ENCODE results near the gene HPSE2. TPM values are rescaled to one million over a fixed set of nuclear protein-coding genes. Genes with fewer than 3 reads are reported as not detected.

Gene HPSE2
- polyA plus RNA-seq, 2 of the 4 experiments (the other 2 are of a cell fraction) = not detected

GRCh38 chr10:98474628-98475027 is 761.0 kb downstream of the HPSE2 start:
- H3K4me2 ChIP-seq = no peak overlapping the region
- no peaks in the 10 kb centered on the region for H3K9me3 ChIP-seq
- ATAC-seq (no peak), DNase-seq (ENCODE audit: low read depth in 1 of 2, low spot score in 1 of 2) (no peak), FAIRE-seq (no peak)
- no peaks in the 10 kb centered on the region for H3K4me1 ChIP-seq
- TF ChIP-seq SMC3 (IDR thresholded peaks at IDR 0.05) = no peak
- TF ChIP-seq POLR2A (IDR thresholded peaks at IDR 0.05; ENCODE audit: low read length) = no peak
- no peak for TF ChIP-seq NFE2L2 (conservative IDR thresholded peaks at IDR 0.05; ENCODE audit: low read length)
- no peak for TF ChIP-seq MAZ (IDR thresholded peaks at IDR 0.05; ENCODE audit: borderline replicate concordance, low read depth, low read length)
- no peak for TF ChIP-seq PHF8 (IDR thresholded peaks at IDR 0.05; ENCODE audit: borderline replicate concordance, low read depth)
- no peak for TF ChIP-seq JUN (IDR thresholded peaks at IDR 0.05)
- TF ChIP-seq TP53 (CRISPR knock-in tag; IDR thresholded peaks at IDR 0.05) = no peak
- no peak for TF ChIP-seq KDM5A (IDR thresholded peaks at IDR 0.05)
- TF ChIP-seq ATOH8 (CRISPR knock-in tag; IDR thresholded peaks at IDR 0.05; ENCODE audit: low read depth) = no peak
- TF ChIP-seq REST (IDR thresholded peaks at IDR 0.05) = no peak
- no peak for TF ChIP-seq FOSB (CRISPR knock-in tag; IDR thresholded peaks at IDR 0.05)
- TF ChIP-seq BHLHE40 (IDR thresholded peaks at IDR 0.05; ENCODE audit: low read depth, low read length) = no peak
- TF ChIP-seq BCL3 (IDR thresholded peaks at IDR 0.05) = no peak
- no peak overlapping the region for H3K4me3 ChIP-seq
- no peak overlapping the region for H3K27ac ChIP-seq
- ChIA-PET POLR2A (no interaction called here), CTCF (interaction anchor here (1.2 kb wide), 1 partner anchor 8 kb away, joined by 3 read pairs; no protein-coding TSS in a partner anchor)

GRCh38 chr10:98472196-98472595 is 763.5 kb downstream of the HPSE2 start:
- Histone ChIP-seq H3K4me1 (no peaks in the 10 kb centered on the region), H3K9me3 (no peaks in the 10 kb centered on the region), H3K4me3 (no peak overlapping the region), H3K27ac (no peak overlapping the region), H3K4me2 (no peak overlapping the region)
- FAIRE-seq (no peak), ATAC-seq (no peak), DNase-seq (ENCODE audit: low read depth in 1 of 2, low spot score in 1 of 2) (no peak)
- 45% methylated on average over 4 of the region's 4 CpGs for WGBS (ENCODE audit: missing lambda C conversion rate)
- ChIA-PET CTCF (interaction anchor here (0.8 to 1.0 kb wide), 2 partner anchors 105 to 774 kb away, joined by 3 to 4 read pairs; no protein-coding TSS in a partner anchor), POLR2A (no interaction called here)
- no peak for TF ChIP-seq EP300 (IDR thresholded peaks at IDR 0.05)
- no peak for TF ChIP-seq NR3C1 (IDR thresholded peaks at IDR 0.05)
- no peak for TF ChIP-seq HDAC2 (IDR thresholded peaks at IDR 0.05)

GRCh38 chr10:98470850-98471249 is 764.8 kb downstream of the HPSE2 start:
- POLR2A ChIA-PET = no interaction called here
- Histone ChIP-seq H3K4me3 (no peak overlapping the region), H3K4me1 (no peaks in the 10 kb centered on the region), H3K4me2 (no peak overlapping the region), H3K9me3 (no peaks in the 10 kb centered on the region), H3K27ac (no peak overlapping the region)
- DNase-seq (ENCODE audit: low read depth in 1 of 2, low spot score in 1 of 2) = no peak
- CTCF ChIA-PET = no interaction called here
- TF ChIP-seq CBX8 (IDR thresholded peaks at IDR 0.05) = 0 out of 2 replicates have a peak, but pooled peaks have one; percentile 8
- TF ChIP-seq JUN (IDR thresholded peaks at IDR 0.05) = no peak
- 38% methylated on average over 5 of the region's 5 CpGs for WGBS (ENCODE audit: missing lambda C conversion rate)
- ATAC-seq = no peak
- no peak for FAIRE-seq

Measured in A549 (cell line).